Body of pancreas (tissue), 4 donors: Measurements from ENCODE around the gene MYO18B. TPM values are rescaled to one million over a fixed set of nuclear protein-coding genes. Genes with fewer than 3 reads are reported as not detected.

Experiments
- ATAC-seq: fragments of 150-250 bp; one replicate; pipeline ENCODE4 v1.9.1; 2016
- DNase-seq, 4 donors: peaks; one replicate each; pipeline ENCODE4 v3.0.0-alpha.2; 2019
- H3K27ac ChIP-seq, 4 donors: fragments of 200-600 bp; sonication (generic); 1 replicate in 3 of 4; 2 replicates in 1 of 4; pipeline versions ENCODE4 v1.5.1 to v1.6.1; 2016 to 2019; ENCODE audit warnings: mild to moderate bottlenecking in 1 of 4, mixed read lengths in 1 of 4, moderate library complexity in 1 of 4
- H3K27me3 ChIP-seq, 2 donors: fragments of 200-600 bp; sonication (generic); one replicate each; pipeline ENCODE4 v1.6.0; 2016; ENCODE audit warnings: mild to moderate bottlenecking in 1 of 2
- H3K36me3 ChIP-seq, 2 donors: fragments of 200-600 bp; sonication (generic); replicated peaks in 1 of 2; 2 replicates each; pipeline ENCODE4 v1.5.1; 2016; ENCODE audit warnings: low read depth in 2 of 2; ENCODE audit not compliant: insufficient read depth in 1 of 2
- H3K4me1 ChIP-seq: fragments of 200-600 bp; sonication (generic); one replicate; pipeline ENCODE4 v1.6.0; 2016
- H3K4me3 ChIP-seq, 2 donors: fragments of 200-600 bp; sonication (generic); 1 replicate in 1 of 2; 2 replicates in 1 of 2; pipeline ENCODE4 v1.5.1; 2016 to 2019
- H3K9me3 ChIP-seq, 3 donors: fragments of 200-600 bp; sonication (generic); 1 replicate in 2 of 3; 2 replicates in 1 of 3; pipeline ENCODE4 v1.5.1; 2016
- CTCF ChIP-seq, 7 experiments: fragments of 450-650 bp in 4 of 7; fragments of 200-600 bp in 3 of 7; sonication (generic) in 3 of 7; IDR thresholded peaks; one replicate each; pipeline ENCODE4 v1.5.1; 2016 to 2019; ENCODE audit warnings: antibody characterized with exemption in 7 of 7
- POLR2A ChIP-seq, 3 donors: fragments of 450-650 bp; IDR thresholded peaks; one replicate each; pipeline ENCODE4 v1.6.1; 2016; ENCODE audit warnings: antibody characterized with exemption in 3 of 3, mild to moderate bottlenecking in 2 of 3
- WGBS, 2 donors: methylation state at CpG; one replicate each; pipeline ENCODE4 v1.1.5; 2017; 5-methylcytosine and 5-hydroxymethylcytosine counted together
- intact Hi-C: fragments of 100-400 bp; cut with DNase I; formaldehyde crosslinking; loops from one replicate; pipeline ENCODE4 v1.15.1; 2023
- total RNA-seq, 2 donors: library from RNA; depleted of rRNA; stranded (reverse); fragments of >200 nt; gene quantifications; one replicate each; pipeline ENCODE4 v1.1.0, GENCODE V29; 2016

MYO18B gene
- total RNA-seq, 2 donors from 2014 or later, result 1.3 TPM; not detected in 1

GRCh38 chr22:25961699-25962098 is 219.7 kb downstream of the MYO18B start:
- intact Hi-C loops, result no loop called here
- Histone ChIP-seq H3K36me3 (no peaks in the 10 kb centered on the region), H3K9me3 (no peaks in the 10 kb centered on the region), H3K27me3 (no peaks in the 10 kb centered on the region), H3K27ac (no peak overlapping the region), H3K4me1 (no peaks in the 10 kb centered on the region), H3K4me3 (no peak overlapping the region)
- WGBS, 2 donors, result 64 to 67% methylated on average over 5 of the region's 5 CpGs
- ATAC-seq, result no peak
- TF ChIP-seq POLR2A (IDR thresholded peaks at IDR 0.05) (no peak), CTCF (IDR thresholded peaks at IDR 0.05) (no peak)
- DNase-seq, result no peak

- intact Hi-C loops, result no loop called here
- WGBS, 2 donors, result 63 to 77% methylated on average over 2 of the region's 2 CpGs
Measured at GRCh38 chr22:25962711-25963110, 220.7 kb downstream of the MYO18B start.

GRCh38 chr22:25964961-25965730 is 223.2 kb downstream of the MYO18B start:
- Histone ChIP-seq H3K36me3 (no peaks in the 10 kb centered on the region), H3K27ac (no peak overlapping the region), H3K27me3 (no peaks in the 10 kb centered on the region), H3K9me3 (no peaks in the 10 kb centered on the region), H3K4me1 (no peaks in the 10 kb centered on the region), H3K4me3 (no peak overlapping the region)
- 80 to 82% methylated on average over 10 of the region's 10 CpGs for WGBS, 2 donors
- ATAC-seq (no peak), DNase-seq (no peak)
- no peak for TF ChIP-seq POLR2A (IDR thresholded peaks at IDR 0.05)
- no peak for TF ChIP-seq CTCF (IDR thresholded peaks at IDR 0.05)
- intact Hi-C loops, result no loop called here

More at GRCh38 chr22:25962711-25963110, 220.7 kb downstream of the MYO18B start:
- TF ChIP-seq CTCF (IDR thresholded peaks at IDR 0.05) (no peak), POLR2A (IDR thresholded peaks at IDR 0.05) (no peak)
- Histone ChIP-seq H3K36me3 (no peaks in the 10 kb centered on the region), H3K27me3 (no peaks in the 10 kb centered on the region), H3K9me3 (no peaks in the 10 kb centered on the region), H3K27ac (no peak overlapping the region), H3K4me3 (no peak overlapping the region), H3K4me1 (no peaks in the 10 kb centered on the region)
- DNase-seq, result no peak
- ATAC-seq, result no peak

GRCh38 chr22:25966448-25966913 is 224.5 kb downstream of the MYO18B start:
- WGBS, 2 donors, result 15 to 25% methylated on average over 8 of the region's 8 CpGs
- Histone ChIP-seq H3K27me3 (no peaks in the 10 kb centered on the region), H3K4me3 (no peak overlapping the region), H3K36me3 (no peaks in the 10 kb centered on the region), H3K27ac (no peak overlapping the region), H3K4me1 (no peaks in the 10 kb centered on the region), H3K9me3 (no peaks in the 10 kb centered on the region)
- intact Hi-C loops, result no loop called here
- TF ChIP-seq POLR2A (IDR thresholded peaks at IDR 0.05), result no peak
- TF ChIP-seq CTCF (IDR thresholded peaks at IDR 0.05), result no peak
- DNase-seq (no peak), ATAC-seq (no peak)

GRCh38 chr22:25969286-25969685 is 227.3 kb downstream of the MYO18B start:
- H3K27me3 ChIP-seq, result no peaks in the 10 kb centered on the region
- intact Hi-C loops, result no loop called here
- H3K36me3 ChIP-seq, result no peaks in the 10 kb centered on the region
- no peak overlapping the region for H3K4me3 ChIP-seq
- TF ChIP-seq POLR2A (IDR thresholded peaks at IDR 0.05), result no peak
- no peak for TF ChIP-seq CTCF (IDR thresholded peaks at IDR 0.05)
- no peak for ATAC-seq
- no peaks in the 10 kb centered on the region for H3K4me1 ChIP-seq
- H3K27ac ChIP-seq, result no peak overlapping the region
- no peaks in the 10 kb centered on the region for H3K9me3 ChIP-seq
- DNase-seq, result no peak
